Measurements from ENCODE around the gene MRPS14. TPM values are rescaled to one million over a fixed set of nuclear protein-coding genes. Genes with fewer than 3 reads are reported as not detected.
A peak's percentile ranks its signal among the peaks of the same experiment; 100 is the strongest.
"Not testable (repeated sequence)": the region's sequence is repeated elsewhere in the genome, so short reads cannot be mapped to it uniquely, and the experiment has no call there.

The MRPS14 gene
- 27.8 TPM for total RNA-seq
- long read RNA-seq, transcript MRPS14-202 (3 exons, 2,115 nt), result major isoform, 34 of 39 reads
- long read RNA-seq, partial matches to known transcripts, result 2 of 39 reads
- long read RNA-seq, other reads (novel, unspliced or antisense), result 3 of 39 reads

- DNase-seq (peak; percentile 98), ATAC-seq (ENCODE audit: poor library complexity) (peak; percentile 99)
- intact Hi-C loops (cut with DNase I), result no loop called here
These were observed at the start of gene MRPS14 for GRCh38 chr1:175023043-175023921. Gene MRPS14, minus strand, starts transcription at chr1:175023425. Its CDS starts 17 bp downstream, at chr1:175023408.

GRCh38 chr1:175072099-175072951, 49.1 kb upstream of the MRPS14 start:
- DNase-seq (peak; percentile 43), ATAC-seq (ENCODE audit: poor library complexity) (peak; percentile 77)
- intact Hi-C loops (cut with DNase I), result no loop called here

GRCh38 chr1:175071276-175071943, 48.2 kb upstream of the MRPS14 start:
- ATAC-seq (ENCODE audit: poor library complexity), result peak; percentile 40
- intact Hi-C loops (cut with DNase I), result no loop called here
- DNase-seq, result no peak

- DNase-seq (no peak), ATAC-seq (ENCODE audit: poor library complexity) (no peak)
These were observed 47.6 kb upstream of the MRPS14 start for GRCh38 chr1:175070818-175071217.

GRCh38 chr1:175067362-175068106, 44.3 kb upstream of the MRPS14 start, which contains the start of gene TNN:
Gene TNN, plus strand, starts transcription at chr1:175067833. Its CDS starts 9,586 bp downstream, at chr1:175077419.
- intact Hi-C loops (cut with DNase I), result no loop called here
- ATAC-seq (ENCODE audit: poor library complexity) (no peak), DNase-seq (no peak)

More at GRCh38 chr1:175070818-175071217, 47.6 kb upstream of the MRPS14 start:
- intact Hi-C loops (cut with DNase I), result no loop called here

- DNase-seq, result no peak
- ATAC-seq (ENCODE audit: poor library complexity), result no peak
- intact Hi-C loops (cut with DNase I), result no loop called here
These were observed 39.6 kb upstream of the MRPS14 start for GRCh38 chr1:175062858-175063257.

GRCh38 chr1:175062339-175062738, 39.1 kb upstream of the MRPS14 start:
- no peak for DNase-seq
- intact Hi-C loops (cut with DNase I), result no loop called here

GRCh38 chr1:175054736-175055135, 31.5 kb upstream of the MRPS14 start:
- DNase-seq, result no peak
- no peak for ATAC-seq (ENCODE audit: poor library complexity)
- intact Hi-C loops (cut with DNase I), result no loop called here

More at GRCh38 chr1:175062339-175062738, 39.1 kb upstream of the MRPS14 start:
- ATAC-seq (ENCODE audit: poor library complexity), result no peak

GRCh38 chr1:175050992-175051391, 27.8 kb upstream of the MRPS14 start:
- ATAC-seq (ENCODE audit: poor library complexity) (no peak), DNase-seq (no peak)
- intact Hi-C loops (cut with DNase I), result no loop called here

- no peak for ATAC-seq (ENCODE audit: poor library complexity)
- intact Hi-C loops (cut with DNase I), result no loop called here
- no peak for DNase-seq
These were observed 22.3 kb upstream of the MRPS14 start for GRCh38 chr1:175045519-175045918.

- intact Hi-C loops (cut with DNase I), result no loop called here
- DNase-seq, result no peak
- ATAC-seq (ENCODE audit: poor library complexity), result no peak
These were observed 21.9 kb upstream of the MRPS14 start for GRCh38 chr1:175045097-175045496.

- intact Hi-C loops (cut with DNase I); DNase-seq; ATAC-seq (ENCODE audit: poor library complexity): not testable (repeated sequence)
These were observed 21.4 kb upstream of the MRPS14 start for GRCh38 chr1:175044591-175044990.

- DNase-seq (no peak), ATAC-seq (ENCODE audit: poor library complexity) (no peak)
- intact Hi-C loops (cut with DNase I), result no loop called here
These were observed 20.6 kb upstream of the MRPS14 start for GRCh38 chr1:175043824-175044223.

GRCh38 chr1:175042650-175043049, 19.4 kb upstream of the MRPS14 start:
- ATAC-seq (ENCODE audit: poor library complexity), result no peak
- DNase-seq, result no peak
- intact Hi-C loops (cut with DNase I), result no loop called here

- intact Hi-C loops (cut with DNase I), result no loop called here
- ATAC-seq (ENCODE audit: poor library complexity) (no peak), DNase-seq (no peak)
These were observed 17.2 kb upstream of the MRPS14 start for GRCh38 chr1:175040324-175040879.

- DNase-seq, result no peak
- intact Hi-C loops (cut with DNase I), result loop anchor here (10.0 kb wide), 1 partner anchor 287 kb away; no protein-coding TSS in a partner anchor
- ATAC-seq (ENCODE audit: poor library complexity), result no peak
These were observed 14.2 kb upstream of the MRPS14 start for GRCh38 chr1:175037416-175037815.

GRCh38 chr1:175036476-175036875, 13.3 kb upstream of the MRPS14 start:
- intact Hi-C loops (cut with DNase I), result loop anchor here (10.0 kb wide), 1 partner anchor 288 kb away; no protein-coding TSS in a partner anchor
- ATAC-seq (ENCODE audit: poor library complexity), result no peak

More at GRCh38 chr1:175036476-175036875, 13.3 kb upstream of the MRPS14 start:
- DNase-seq, result no peak

Measured in Right ventricle myocardium superior (tissue), 1 donor.